ENCODE data around the gene OSBPL1A.

GRCh38 chr18:24249716-24250115 lies 147.9 kb downstream of the OSBPL1A start:
- TF ChIP-seq, protein P1, sequence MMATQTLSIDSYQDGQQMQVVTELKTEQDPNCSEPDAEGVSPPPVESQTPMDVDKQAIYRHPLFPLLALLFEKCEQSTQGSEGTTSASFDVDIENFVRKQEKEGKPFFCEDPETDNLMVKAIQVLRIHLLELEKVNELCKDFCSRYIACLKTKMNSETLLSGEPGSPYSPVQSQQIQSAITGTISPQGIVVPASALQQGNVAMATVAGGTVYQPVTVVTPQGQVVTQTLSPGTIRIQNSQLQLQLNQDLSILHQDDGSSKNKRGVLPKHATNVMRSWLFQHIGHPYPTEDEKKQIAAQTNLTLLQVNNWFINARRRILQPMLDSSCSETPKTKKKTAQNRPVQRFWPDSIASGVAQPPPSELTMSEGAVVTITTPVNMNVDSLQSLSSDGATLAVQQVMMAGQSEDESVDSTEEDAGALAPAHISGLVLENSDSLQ (IDR thresholded peaks at IDR 0.05): no peak
- TF ChIP-seq SUZ12 (IDR thresholded peaks at IDR 0.05) (no peak), TARDBP (IDR thresholded peaks at IDR 0.05) (no peak), BHLHE40 (IDR thresholded peaks at IDR 0.05; ENCODE audit: borderline replicate concordance) (no peak), SP1 (IDR thresholded peaks at IDR 0.05) (no peak), FOXM1 (IDR thresholded peaks at IDR 0.05; ENCODE audit: borderline replicate concordance) (no peak), LEF1 (IDR thresholded peaks at IDR 0.05; ENCODE audit: borderline replicate concordance) (no peak), FOXA1 (IDR thresholded peaks at IDR 0.05) (no peak)
